NB4 (cell line): ENCODE data around the gene AMBN.

Experiments used
- MYC ChIP-seq: IDR thresholded peaks from 2 replicates; pipeline ENCODE4 v1.6.1; 2011; ENCODE audit warnings: low read depth, low read length
- POLR2A ChIP-seq: IDR thresholded peaks from 2 replicates; pipeline ENCODE4 v1.6.1; 2011; ENCODE audit warnings: mild to moderate bottlenecking; ENCODE audit not compliant: insufficient read length; ENCODE audit errors: extremely low read depth
- TF ChIP-seq, protein P1 (sequence below): IDR thresholded peaks from one replicate; pipeline ENCODE4 v1.5.1; 2012; ENCODE audit warnings: low read depth, low read length
- TF ChIP-seq, protein P2 (sequence below): IDR thresholded peaks from 2 replicates; pipeline ENCODE4 v1.6.1; 2011; ENCODE audit warnings: low read depth, low read length

DNA sequence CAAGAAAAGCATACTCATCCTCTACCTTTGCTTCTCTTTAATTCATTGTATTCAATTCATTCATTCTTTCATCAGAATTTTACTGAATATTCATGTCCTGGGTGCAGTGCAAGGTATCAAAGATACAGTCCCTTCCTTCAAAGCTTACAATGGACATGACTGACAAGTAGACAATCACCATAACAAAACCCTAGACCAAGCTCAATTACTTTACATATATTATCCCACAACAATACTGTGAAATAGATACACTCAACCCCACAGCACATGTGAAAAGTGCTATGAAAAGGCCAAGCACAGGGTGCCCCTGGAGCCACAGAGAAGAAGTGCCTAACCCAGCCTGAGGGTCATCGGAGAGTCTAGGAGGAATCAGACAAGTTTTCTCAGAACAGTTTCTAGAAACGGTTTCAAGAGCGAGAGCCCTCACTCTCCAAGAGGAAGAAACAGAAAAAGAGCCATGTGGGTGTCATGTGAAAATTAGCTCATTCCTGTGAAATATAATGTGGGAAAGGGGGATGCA is 15.3 kb downstream of the AMBN start:
- TF ChIP-seq, protein P1, sequence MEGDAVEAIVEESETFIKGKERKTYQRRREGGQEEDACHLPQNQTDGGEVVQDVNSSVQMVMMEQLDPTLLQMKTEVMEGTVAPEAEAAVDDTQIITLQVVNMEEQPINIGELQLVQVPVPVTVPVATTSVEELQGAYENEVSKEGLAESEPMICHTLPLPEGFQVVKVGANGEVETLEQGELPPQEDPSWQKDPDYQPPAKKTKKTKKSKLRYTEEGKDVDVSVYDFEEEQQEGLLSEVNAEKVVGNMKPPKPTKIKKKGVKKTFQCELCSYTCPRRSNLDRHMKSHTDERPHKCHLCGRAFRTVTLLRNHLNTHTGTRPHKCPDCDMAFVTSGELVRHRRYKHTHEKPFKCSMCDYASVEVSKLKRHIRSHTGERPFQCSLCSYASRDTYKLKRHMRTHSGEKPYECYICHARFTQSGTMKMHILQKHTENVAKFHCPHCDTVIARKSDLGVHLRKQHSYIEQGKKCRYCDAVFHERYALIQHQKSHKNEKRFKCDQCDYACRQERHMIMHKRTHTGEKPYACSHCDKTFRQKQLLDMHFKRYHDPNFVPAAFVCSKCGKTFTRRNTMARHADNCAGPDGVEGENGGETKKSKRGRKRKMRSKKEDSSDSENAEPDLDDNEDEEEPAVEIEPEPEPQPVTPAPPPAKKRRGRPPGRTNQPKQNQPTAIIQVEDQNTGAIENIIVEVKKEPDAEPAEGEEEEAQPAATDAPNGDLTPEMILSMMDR = no peak
- TF ChIP-seq POLR2A (no peak), MYC (no peak)
- TF ChIP-seq, protein P2, sequence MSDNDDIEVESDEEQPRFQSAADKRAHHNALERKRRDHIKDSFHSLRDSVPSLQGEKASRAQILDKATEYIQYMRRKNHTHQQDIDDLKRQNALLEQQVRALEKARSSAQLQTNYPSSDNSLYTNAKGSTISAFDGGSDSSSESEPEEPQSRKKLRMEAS = no peak
